H1 (cell line): ENCODE data around the gene MAP6D1.

Experiments
- EP300 ChIP-seq, 2 experiments: IDR thresholded peaks; 1 replicate in 1 of 2; 2 replicates in 1 of 2; pipeline ENCODE4 v1.6.1; 2011 to 2012; ENCODE audit warnings: low read depth in 2 of 2, low read length in 2 of 2, mild to moderate bottlenecking in 2 of 2, borderline replicate concordance in 1 of 2, inconsistent platforms in 1 of 2, moderate library complexity in 1 of 2
- EZH2 ChIP-seq: fragments of 200-600 bp; sonication (generic); IDR thresholded peaks from 2 replicates; pipeline ENCODE4 v1.7.1; 2012; ENCODE audit warnings: low read depth, mild to moderate bottlenecking, moderate library complexity, low read length, inconsistent platforms; ENCODE audit not compliant: severe bottlenecking
- JUN ChIP-seq: IDR thresholded peaks from 2 replicates; pipeline ENCODE4 v1.6.1; 2011; ENCODE audit warnings: low read depth, mild to moderate bottlenecking, improper control_type of control experiment, low read length
- POLR2A ChIP-seq, 2 experiments: IDR thresholded peaks; 1 replicate in 1 of 2; 2 replicates in 1 of 2; pipeline ENCODE4 v1.6.1; 2011; ENCODE audit warnings: low read depth in 2 of 2, low read length in 2 of 2, mild to moderate bottlenecking in 2 of 2; ENCODE audit errors: control extremely low read depth in 1 of 2
- TAF7 ChIP-seq: optimal IDR thresholded peaks from 2 replicates; pipeline ENCODE3; 2011; ENCODE audit warnings: low read depth, mild to moderate bottlenecking, inconsistent platforms, low read length, moderate library complexity, borderline replicate concordance
- TBP ChIP-seq: IDR thresholded peaks from 2 replicates; pipeline ENCODE4 v1.6.1; 2011; ENCODE audit warnings: low read depth, low read length, improper control_type of control experiment
- TF ChIP-seq, protein P1 (sequence below), 3 experiments: IDR thresholded peaks; 1 replicate in 2 of 3; 2 replicates in 1 of 3; pipeline versions ENCODE4 v1.5.1 to v1.6.1; 2011; ENCODE audit warnings: low read length in 3 of 3, mild to moderate bottlenecking in 3 of 3, inconsistent platforms in 2 of 3, low read depth in 1 of 3, moderate library complexity in 1 of 3; ENCODE audit not compliant: insufficient read depth in 1 of 3; ENCODE audit errors: control extremely low read depth in 1 of 3

GRCh38 chr3:183774631-183775030 lies 50.7 kb downstream of the MAP6D1 start:
- no peak for TF ChIP-seq JUN
- TF ChIP-seq, protein P1, sequence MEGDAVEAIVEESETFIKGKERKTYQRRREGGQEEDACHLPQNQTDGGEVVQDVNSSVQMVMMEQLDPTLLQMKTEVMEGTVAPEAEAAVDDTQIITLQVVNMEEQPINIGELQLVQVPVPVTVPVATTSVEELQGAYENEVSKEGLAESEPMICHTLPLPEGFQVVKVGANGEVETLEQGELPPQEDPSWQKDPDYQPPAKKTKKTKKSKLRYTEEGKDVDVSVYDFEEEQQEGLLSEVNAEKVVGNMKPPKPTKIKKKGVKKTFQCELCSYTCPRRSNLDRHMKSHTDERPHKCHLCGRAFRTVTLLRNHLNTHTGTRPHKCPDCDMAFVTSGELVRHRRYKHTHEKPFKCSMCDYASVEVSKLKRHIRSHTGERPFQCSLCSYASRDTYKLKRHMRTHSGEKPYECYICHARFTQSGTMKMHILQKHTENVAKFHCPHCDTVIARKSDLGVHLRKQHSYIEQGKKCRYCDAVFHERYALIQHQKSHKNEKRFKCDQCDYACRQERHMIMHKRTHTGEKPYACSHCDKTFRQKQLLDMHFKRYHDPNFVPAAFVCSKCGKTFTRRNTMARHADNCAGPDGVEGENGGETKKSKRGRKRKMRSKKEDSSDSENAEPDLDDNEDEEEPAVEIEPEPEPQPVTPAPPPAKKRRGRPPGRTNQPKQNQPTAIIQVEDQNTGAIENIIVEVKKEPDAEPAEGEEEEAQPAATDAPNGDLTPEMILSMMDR (IDR thresholded peaks at IDR 0.05; ENCODE audit: control extremely low read depth in 1 of 3, insufficient read depth in 1 of 3, low read depth in 1 of 3, low read length in 3 of 3): no peak
- TF ChIP-seq TAF7: no peak
- TF ChIP-seq EP300 (IDR thresholded peaks at IDR 0.05; ENCODE audit: borderline replicate concordance in 1 of 2, low read depth in 2 of 2, low read length in 2 of 2): no peak
- no peak for TF ChIP-seq POLR2A (IDR thresholded peaks at IDR 0.05; ENCODE audit: control extremely low read depth in 1 of 2, low read depth in 2 of 2, low read length in 2 of 2)
- no peak for TF ChIP-seq EZH2
- TF ChIP-seq TBP: no peak
